ENCODE results near the gene NFAT5. TPM values are rescaled to one million over a fixed set of nuclear protein-coding genes. Genes with fewer than 3 reads are reported as not detected.
"Not testable (repeated sequence)": the region's sequence is repeated elsewhere in the genome, so short reads cannot be mapped to it uniquely, and the experiment has no call there.

The NFAT5 gene
- total RNA-seq, 1 experiment from 2014 or later, result 57.9 TPM

DNA sequence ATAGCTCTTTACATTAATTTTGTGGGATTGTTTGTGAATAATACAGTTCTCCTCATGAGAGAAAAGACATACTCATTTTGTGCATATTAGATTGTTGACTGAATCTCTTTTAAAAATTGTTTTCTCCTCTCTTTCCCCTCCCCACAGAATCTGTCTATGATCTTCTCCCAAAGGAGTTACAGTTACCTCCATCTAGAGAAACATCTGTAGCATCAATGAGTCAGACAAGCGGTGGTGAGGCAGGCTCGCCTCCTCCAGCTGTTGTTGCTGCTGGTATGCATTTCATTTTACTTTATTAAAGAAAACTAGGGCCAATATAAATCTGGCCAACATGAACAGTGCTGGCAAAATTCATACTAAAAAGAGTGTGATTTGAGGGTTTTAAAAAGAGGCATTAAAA is 60.5 kb downstream of the NFAT5 start:
- no peak for DNase-seq
- Mint-ChIP-seq H3K27ac (ENCODE audit: unreplicated experiment) (no peak overlapping the region), H3K4me3 (ENCODE audit: low read depth, unreplicated experiment) (no peak overlapping the region), H3K36me3 (ENCODE audit: insufficient read depth, unreplicated experiment) (peaks cover 32% of the 10 kb centered on the region), H3K4me1 (ENCODE audit: low read depth, unreplicated experiment) (peaks cover 13% of the 10 kb centered on the region), H3K27me3 (ENCODE audit: unreplicated experiment) (no peaks in the 10 kb centered on the region), H3K9me3 (ENCODE audit: low read depth, unreplicated experiment) (no peaks in the 10 kb centered on the region)
- intact Hi-C loops (cut with micrococcal nuclease; ENCODE audit: unreplicated experiment), result no loop called here
- TF ChIP-seq CTCF (IDR thresholded peaks at IDR 0.05; ENCODE audit: unreplicated experiment), result no peak
- CTCF ChIA-PET, result no interaction called here
- BruUV-seq (replicated peaks), result no TSS peak

- BruUV-seq (replicated peaks), result no TSS peak
- Mint-ChIP-seq H3K36me3 (ENCODE audit: insufficient read depth, unreplicated experiment) (peaks cover 44% of the 10 kb centered on the region), H3K27me3 (ENCODE audit: unreplicated experiment) (no peaks in the 10 kb centered on the region), H3K4me3 (ENCODE audit: low read depth, unreplicated experiment) (no peak overlapping the region), H3K27ac (ENCODE audit: unreplicated experiment) (no peak overlapping the region), H3K9me3 (ENCODE audit: low read depth, unreplicated experiment) (peaks cover 9% of the 10 kb centered on the region), H3K4me1 (ENCODE audit: low read depth, unreplicated experiment) (no peaks in the 10 kb centered on the region)
- no peak for DNase-seq
- no peak for TF ChIP-seq CTCF (IDR thresholded peaks at IDR 0.05; ENCODE audit: unreplicated experiment)
- CTCF ChIA-PET, result interaction anchor here (0.6 kb wide), 1 partner anchor 155 kb away, joined by 3 read pairs; no protein-coding TSS in a partner anchor
- intact Hi-C loops (cut with micrococcal nuclease; ENCODE audit: unreplicated experiment), result no loop called here
These were observed 67.1 kb downstream of the NFAT5 start for GRCh38 chr16:69632828-69633227.

- Mint-ChIP-seq H3K4me3 (ENCODE audit: low read depth, unreplicated experiment) (no peak overlapping the region), H3K27ac (ENCODE audit: unreplicated experiment) (no peak overlapping the region), H3K9me3 (ENCODE audit: low read depth, unreplicated experiment) (peaks cover 9% of the 10 kb centered on the region), H3K36me3 (ENCODE audit: insufficient read depth, unreplicated experiment) (peaks cover 47% of the 10 kb centered on the region), H3K27me3 (ENCODE audit: unreplicated experiment) (no peaks in the 10 kb centered on the region), H3K4me1 (ENCODE audit: low read depth, unreplicated experiment) (no peaks in the 10 kb centered on the region)
- BruUV-seq (replicated peaks), result no TSS peak
- TF ChIP-seq CTCF (IDR thresholded peaks at IDR 0.05; ENCODE audit: unreplicated experiment), result no peak
- intact Hi-C loops (cut with micrococcal nuclease; ENCODE audit: unreplicated experiment), result no loop called here
- no peak for DNase-seq
- CTCF ChIA-PET, result interaction anchor here (0.6 to 0.7 kb wide), 3 partner anchors 19 to 273 kb away, joined by 4 to 5 read pairs (median 4); no protein-coding TSS in a partner anchor
These were observed 67.6 kb downstream of the NFAT5 start for GRCh38 chr16:69633375-69633774.

GRCh38 chr16:69636563-69637146 is 70.9 kb downstream of the NFAT5 start:
- H3K4me3 Mint-ChIP-seq (ENCODE audit: low read depth, unreplicated experiment); DNase-seq; H3K9me3 Mint-ChIP-seq (ENCODE audit: low read depth, unreplicated experiment); intact Hi-C loops (cut with micrococcal nuclease; ENCODE audit: unreplicated experiment); CTCF ChIA-PET; H3K4me1 Mint-ChIP-seq (ENCODE audit: low read depth, unreplicated experiment); H3K27me3 Mint-ChIP-seq (ENCODE audit: unreplicated experiment); BruUV-seq (replicated peaks); H3K27ac Mint-ChIP-seq (ENCODE audit: unreplicated experiment): not testable (repeated sequence)
- H3K36me3 Mint-ChIP-seq (ENCODE audit: insufficient read depth, unreplicated experiment), result peaks cover 40% of the 10 kb centered on the region

GRCh38 chr16:69637206-69637865 is 71.6 kb downstream of the NFAT5 start:
- BruUV-seq (replicated peaks); H3K4me3 Mint-ChIP-seq (ENCODE audit: low read depth, unreplicated experiment); H3K9me3 Mint-ChIP-seq (ENCODE audit: low read depth, unreplicated experiment); DNase-seq; H3K4me1 Mint-ChIP-seq (ENCODE audit: low read depth, unreplicated experiment); H3K27me3 Mint-ChIP-seq (ENCODE audit: unreplicated experiment); CTCF ChIA-PET; H3K27ac Mint-ChIP-seq (ENCODE audit: unreplicated experiment); intact Hi-C loops (cut with micrococcal nuclease; ENCODE audit: unreplicated experiment): not testable (repeated sequence)
- H3K36me3 Mint-ChIP-seq (ENCODE audit: insufficient read depth, unreplicated experiment), result peaks cover 40% of the 10 kb centered on the region

GRCh38 chr16:69643997-69644396 is 78.2 kb downstream of the NFAT5 start:
- H3K4me1 Mint-ChIP-seq (ENCODE audit: low read depth, unreplicated experiment); CTCF ChIA-PET; BruUV-seq (replicated peaks); intact Hi-C loops (cut with micrococcal nuclease; ENCODE audit: unreplicated experiment); DNase-seq; H3K9me3 Mint-ChIP-seq (ENCODE audit: low read depth, unreplicated experiment); H3K4me3 Mint-ChIP-seq (ENCODE audit: low read depth, unreplicated experiment); H3K27ac Mint-ChIP-seq (ENCODE audit: unreplicated experiment); H3K27me3 Mint-ChIP-seq (ENCODE audit: unreplicated experiment): not testable (repeated sequence)
- H3K36me3 Mint-ChIP-seq (ENCODE audit: insufficient read depth, unreplicated experiment), result peaks cover 16% of the 10 kb centered on the region

All from Calu3 (cell line).